Posterior cingulate gyrus (tissue), 11 donors: Measurements from ENCODE around the gene CCSER1.
"Not testable (repeated sequence)": the region's sequence is repeated elsewhere in the genome, so short reads cannot be mapped to it uniquely, and the experiment has no call there.

ENCODE experiments used
- DNase-seq, 10 donors: peaks; one replicate each; pipeline versions ENCODE4 v3.0.0 to v3.0.0-alpha.2; 2020 to 2021; ENCODE audit warnings: mixed read lengths in 3 of 10
- intact Hi-C: fragments of 100-400 bp; cut with DNase I; formaldehyde crosslinking; loops from one replicate; pipeline ENCODE4 v1.15.1; 2023

CCSER1 gene

DNA sequence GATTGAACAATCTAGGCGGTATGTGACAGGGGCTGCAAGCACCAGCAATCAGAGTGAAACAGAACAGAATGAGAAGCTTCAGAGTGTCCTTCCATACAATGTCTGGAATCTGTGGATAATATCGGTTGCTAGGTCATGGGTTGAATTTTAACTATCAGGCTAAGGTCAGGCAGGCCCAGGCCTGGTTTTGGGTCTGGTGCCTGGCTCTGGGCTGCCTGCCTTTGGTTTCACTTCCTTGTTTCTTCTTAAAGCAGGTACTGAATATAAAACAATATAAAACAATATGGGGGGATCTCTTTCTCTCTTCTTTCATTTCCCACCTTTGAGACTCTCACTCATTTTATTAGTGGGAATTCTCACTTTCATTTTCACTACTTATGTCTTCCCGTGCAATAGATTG is 962.0 kb downstream of the CCSER1 start:
- intact Hi-C loops: no loop called here
- DNase-seq: no peak

DNA sequence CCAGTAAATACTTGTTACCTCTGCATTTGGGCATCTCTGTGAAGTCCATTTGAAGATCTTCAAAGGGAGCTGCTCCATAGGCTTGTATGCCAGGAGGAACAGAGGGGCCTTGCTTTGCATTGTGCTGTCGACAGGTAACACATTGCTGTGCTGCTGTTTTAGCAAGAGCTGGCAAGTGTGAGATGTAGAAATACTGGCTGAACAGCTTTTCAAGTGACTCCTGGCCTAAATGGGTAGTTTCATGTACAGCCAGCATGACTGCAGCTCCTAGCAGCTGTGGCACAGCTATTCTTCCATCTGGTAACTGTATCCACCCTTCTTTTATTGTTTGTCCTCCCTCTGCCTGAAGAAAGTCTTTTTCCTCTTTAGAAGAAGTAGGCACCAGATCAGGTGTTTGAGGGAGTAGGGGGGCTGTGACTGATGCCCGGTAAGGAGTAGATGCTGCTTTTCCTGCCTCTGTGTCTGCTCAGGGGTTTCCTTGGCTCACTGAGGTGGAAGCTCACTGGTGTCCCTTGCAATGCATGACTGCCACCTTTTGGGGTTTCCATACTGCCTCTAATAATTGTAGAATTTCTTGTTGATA is 965.3 kb downstream of the CCSER1 start:
- no peak for DNase-seq
- intact Hi-C loops: no loop called here

DNA sequence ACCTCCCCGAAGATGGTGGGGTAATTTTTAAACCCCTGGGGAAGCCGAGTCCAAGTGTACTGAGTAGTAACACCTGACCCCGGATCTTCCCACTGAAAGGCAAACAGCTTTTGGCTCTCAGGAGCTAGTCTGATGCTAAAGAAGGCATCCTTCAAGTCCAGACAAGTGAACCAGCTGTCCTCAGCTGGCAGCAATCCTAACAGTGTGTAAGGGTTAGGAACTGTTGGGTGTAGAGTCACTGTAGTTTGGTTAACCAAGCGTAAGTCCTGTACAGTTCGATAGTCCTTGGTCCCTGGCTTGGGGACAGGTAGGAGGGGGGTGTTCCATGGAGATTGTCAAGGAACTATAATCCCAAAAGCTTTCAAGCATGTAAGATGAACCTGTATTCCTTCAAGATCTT is 967.0 kb downstream of the CCSER1 start:
- intact Hi-C loops, DNase-seq: not testable (repeated sequence)

DNA sequence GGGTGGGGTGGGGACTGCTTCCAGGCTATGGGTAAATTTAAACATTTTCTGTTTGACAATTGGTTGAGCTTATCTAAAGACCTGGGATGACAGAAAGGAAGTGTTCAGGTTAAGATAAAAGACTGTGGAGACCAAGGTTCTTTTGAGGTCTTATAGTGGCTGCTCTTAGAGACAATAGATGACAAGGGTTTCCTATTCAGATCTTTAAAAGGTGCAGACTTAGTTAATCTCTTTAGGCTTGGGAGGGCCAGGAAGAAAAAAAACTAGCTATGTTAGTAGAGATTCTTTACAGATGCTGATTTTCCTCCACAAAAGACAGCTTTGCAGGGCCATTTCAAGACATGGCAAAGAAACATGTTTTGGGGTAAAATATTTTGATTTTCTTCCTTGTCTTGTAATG is 972.5 kb downstream of the CCSER1 start:
- intact Hi-C loops: no loop called here
- DNase-seq: no peak

DNA sequence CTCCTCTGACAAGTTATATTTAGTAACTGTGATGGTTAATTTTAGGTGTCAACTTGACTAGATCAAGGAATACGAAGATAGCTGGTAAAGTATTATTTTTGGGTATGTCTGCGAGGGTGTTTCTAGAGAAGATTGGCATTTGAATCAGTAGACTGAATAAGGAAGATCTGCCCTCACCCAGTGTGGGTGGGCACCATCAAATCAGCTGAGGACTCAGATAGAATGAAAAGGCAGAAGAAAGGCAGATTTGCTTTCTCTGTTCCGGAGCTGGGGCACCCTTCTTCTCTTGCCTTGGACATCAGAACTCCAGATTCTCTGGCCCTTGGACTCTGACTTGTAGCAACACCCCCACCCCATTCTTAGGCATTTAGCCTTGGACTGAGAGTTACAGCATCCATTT is 981.6 kb downstream of the CCSER1 start:
- intact Hi-C loops: no loop called here
- no peak for DNase-seq

DNA sequence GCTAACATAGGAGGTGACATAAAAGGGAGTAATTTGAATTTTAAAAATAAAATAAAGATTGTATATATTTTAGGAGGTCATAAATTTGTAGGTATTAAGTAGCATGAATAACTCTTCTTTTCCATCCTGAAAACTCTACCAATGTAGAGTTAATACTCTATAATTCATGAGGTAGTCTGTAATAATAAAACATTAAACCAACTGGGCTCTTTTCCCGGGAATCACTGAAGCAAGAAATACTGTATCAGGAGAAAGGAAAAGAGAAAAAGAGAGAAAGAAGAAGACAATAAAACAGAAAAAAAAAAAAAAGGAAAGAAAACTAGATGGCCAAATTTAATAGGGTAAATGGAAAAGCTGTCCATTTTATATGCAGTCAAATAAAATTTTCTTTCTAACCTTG is 984.4 kb downstream of the CCSER1 start:
- intact Hi-C loops: loop anchor here (10.0 kb wide), 1 partner anchor 1193 kb away; the partner anchor contains the start of gene GRID2
- no peak for DNase-seq

DNA sequence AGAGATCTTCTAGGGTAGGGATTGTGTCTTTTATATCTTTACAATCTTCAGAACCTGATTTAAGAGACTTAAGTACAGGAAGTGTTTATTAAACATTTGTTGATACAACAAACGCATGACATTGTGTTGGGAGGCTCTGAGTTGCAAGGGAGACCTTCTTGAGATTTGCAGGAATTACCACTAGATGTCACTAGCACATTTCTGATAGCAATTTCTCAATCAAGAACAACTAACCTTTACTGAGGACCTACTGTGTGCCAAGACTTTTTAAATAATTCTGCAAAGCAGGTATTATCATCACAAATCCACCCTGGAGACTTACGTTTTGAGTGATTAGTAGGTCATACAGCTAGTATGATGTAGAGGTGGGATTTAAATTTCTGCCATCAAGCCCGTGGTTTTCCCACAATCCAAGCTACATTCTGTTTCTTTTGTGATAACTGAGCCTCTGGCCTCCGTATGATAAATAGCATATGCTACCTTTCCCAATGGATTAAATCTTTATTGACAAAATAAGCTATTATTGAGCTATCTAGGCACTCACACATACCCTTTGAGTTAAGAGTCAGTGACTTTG is 986.0 kb downstream of the CCSER1 start:
- DNase-seq: no peak
- intact Hi-C loops: loop anchor here (10.0 kb wide), 1 partner anchor 1192 kb away; the partner anchor contains the start of gene GRID2

DNA sequence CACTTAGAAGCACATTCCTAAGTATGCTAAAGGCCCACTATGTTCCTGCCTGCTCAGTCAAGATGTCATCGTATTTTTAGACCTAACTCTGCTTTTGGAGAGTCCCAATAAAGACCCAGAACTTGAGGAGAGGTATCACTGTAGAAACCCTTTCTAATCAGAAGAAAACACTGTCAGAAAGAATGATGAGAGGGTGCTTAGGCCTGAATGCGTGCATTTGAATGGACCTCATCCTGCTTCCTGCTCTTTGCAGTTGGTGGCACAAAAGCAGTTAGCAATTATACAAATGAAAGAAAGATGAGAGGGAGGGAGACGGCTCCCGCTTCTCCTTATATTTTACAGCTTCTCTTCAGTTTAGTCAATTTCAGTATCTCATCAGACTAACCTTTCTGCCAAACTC is 987.2 kb downstream of the CCSER1 start:
- DNase-seq: no peak
- intact Hi-C loops: loop anchor here (10.0 kb wide), 1 partner anchor 1190 kb away; the partner anchor contains the start of gene GRID2

DNA sequence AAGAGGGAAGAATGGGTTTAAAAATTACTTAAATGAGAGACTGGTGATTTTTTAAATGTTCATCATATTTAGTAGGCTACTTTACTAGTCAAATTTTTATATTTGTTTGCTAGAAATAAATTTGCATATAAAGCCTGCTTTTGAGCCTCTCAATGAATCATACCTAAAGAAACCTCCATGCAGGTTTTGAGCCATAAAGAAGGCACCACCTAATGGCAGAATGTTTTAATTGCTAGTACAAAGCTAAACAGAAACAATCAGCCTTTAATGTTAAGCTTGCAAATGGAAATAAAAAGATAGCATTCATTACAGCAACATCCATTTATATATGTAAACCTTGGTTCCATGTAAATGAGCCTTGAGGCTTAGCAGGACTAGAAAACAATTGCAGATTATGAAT is 989.7 kb downstream of the CCSER1 start:
- intact Hi-C loops: loop anchor here (10.0 kb wide), 1 partner anchor 1188 kb away; the partner anchor contains the start of gene GRID2
- no peak for DNase-seq

DNA sequence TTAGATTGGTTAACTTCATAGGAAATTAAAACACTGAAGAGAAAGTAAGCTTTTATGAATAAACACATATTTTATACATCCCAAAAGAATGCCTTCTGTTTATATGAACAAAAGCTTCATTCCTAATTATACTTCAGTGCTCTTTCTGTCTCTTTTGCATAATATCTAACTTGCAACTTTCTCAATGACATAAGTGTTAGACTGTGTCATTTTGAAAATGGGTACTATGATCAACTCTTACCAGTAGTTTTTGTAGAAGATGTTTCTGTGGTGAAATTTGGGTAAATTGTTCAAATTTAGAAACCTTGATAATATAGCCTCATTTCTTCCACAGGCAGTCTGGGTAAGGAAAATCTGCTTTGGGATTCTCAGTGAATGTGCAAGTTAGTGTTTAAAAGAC is 991.4 kb downstream of the CCSER1 start:
- DNase-seq: no peak
- intact Hi-C loops: loop anchor here (10.0 kb wide), 1 partner anchor 1186 kb away; the partner anchor contains the start of gene GRID2

DNA sequence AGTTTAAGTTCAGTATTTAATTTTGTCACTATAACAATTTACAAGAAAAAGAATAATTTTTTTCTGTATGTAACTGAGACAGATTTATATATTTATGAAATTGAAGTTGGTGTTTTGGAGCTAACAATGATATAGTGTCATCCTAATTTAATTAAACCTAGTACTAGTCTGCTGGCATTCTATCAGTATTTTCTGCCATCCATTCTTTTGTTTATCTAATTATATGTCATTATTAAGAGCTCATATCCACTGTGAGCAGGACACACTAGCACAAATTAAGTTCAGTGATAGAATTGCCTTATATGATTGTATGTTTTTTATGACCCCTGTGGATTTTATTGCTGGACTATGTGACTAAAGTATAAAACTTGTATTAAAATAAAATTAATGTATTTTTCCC is 996.5 kb downstream of the CCSER1 start:
- intact Hi-C loops: no loop called here
- no peak for DNase-seq

DNA sequence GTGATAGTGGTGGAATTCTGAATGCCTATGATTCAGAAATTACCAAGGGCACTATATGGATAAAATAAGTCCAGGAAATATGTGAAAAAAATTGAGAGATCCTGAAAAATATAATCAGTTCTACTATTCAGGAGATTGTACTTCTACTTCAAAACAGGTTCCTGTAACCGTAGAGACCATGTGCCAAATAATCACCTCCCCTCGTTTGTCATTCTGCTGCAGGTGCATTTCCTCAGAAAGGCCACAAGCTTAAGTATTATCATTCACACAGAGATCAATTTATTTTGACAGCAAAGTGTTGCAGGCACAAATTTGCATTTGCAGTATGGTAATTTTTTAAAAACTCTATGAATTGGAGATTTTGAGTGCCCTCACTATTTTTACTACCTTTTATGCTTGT is 1000.0 kb downstream of the CCSER1 start:
- intact Hi-C loops: no loop called here
- no peak for DNase-seq

DNA sequence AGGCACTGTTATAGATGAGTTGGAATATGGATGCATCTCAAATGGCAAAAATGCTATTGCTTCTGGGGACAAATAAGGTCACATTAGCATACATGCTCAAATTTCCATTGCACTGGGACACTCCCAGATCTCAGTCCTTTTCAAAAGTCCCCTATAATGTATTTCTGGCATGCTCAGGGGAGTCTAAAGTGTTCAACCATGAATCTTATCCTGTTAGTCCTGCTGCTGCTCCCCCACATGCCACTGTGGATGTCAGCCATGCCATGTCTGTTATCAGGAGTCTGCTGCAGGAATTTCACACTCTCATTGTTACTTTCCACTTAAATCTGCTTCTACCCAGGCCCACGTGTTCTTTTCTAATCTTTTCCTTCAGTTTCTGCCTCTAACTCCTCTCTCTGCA is 1000.6 kb downstream of the CCSER1 start:
- no peak for DNase-seq

DNA sequence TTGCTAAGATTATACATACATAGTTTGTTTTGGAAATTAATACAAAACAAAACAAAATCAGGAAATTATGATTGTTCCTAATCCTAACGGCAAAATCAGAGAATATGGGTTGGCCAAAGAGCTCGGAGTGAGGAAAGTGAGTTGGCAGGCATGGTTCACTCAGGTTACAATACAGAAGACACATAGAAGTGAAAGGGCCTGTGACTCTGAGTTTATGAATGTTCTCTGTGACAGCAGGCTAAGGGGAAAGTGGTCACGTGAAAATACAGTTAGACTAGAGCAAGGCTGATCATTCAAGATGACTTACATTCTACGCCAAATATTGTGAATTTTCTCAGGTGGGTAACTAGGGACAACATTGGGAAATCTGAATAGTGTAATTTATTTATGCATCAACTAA is 1001.3 kb downstream of the CCSER1 start:
- intact Hi-C loops: no loop called here
- no peak for DNase-seq

More for the DNA sequence above, 1000.6 kb downstream of the CCSER1 start:
- intact Hi-C loops: no loop called here

DNA sequence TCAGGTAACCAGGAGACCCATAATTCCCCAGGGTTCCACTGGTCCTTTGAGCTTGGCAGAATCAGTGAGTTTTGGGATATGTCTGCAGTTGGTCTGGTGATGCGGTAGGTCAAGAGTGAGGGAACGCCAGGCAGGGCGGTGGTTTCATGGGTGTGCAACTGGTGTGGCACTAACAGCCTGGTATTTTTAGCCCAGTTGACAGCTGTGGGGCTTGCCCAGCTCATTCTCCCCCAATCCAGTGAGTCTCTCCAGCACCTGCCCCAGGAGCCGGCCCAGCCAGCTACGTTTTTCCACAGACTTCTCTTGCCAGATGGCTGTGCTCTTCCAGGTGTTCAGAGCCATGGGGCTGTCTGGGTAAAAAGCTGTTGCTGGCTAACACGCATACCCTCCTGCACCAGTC is 1019.9 kb downstream of the CCSER1 start:
- peak in 3 of 10 donors; percentile 40 to 56 (median 41) for DNase-seq
- intact Hi-C loops: no loop called here

DNA sequence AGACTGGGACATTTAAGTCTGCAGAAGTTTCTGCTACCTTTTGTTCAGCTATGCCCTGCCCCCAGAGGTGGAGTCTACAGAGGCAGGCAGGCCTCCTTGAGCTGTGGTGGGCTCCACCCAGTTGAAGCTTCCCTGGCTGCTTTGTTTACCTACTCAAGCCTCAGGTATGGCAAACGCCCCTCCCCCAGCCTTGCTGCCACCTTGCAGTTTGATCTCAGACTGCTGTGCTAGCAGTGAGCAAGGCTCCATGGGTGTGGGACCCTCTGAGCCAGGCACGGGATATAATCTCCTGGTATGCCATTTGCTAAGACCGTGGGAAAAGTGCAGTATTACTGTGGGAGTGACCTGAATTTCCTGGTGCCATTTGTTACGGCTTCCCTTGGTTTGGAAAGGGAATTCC is 1026.8 kb downstream of the CCSER1 start:
- intact Hi-C loops: not testable (repeated sequence)
- peak in 1 of 10 donors; percentile 66 for DNase-seq

DNA sequence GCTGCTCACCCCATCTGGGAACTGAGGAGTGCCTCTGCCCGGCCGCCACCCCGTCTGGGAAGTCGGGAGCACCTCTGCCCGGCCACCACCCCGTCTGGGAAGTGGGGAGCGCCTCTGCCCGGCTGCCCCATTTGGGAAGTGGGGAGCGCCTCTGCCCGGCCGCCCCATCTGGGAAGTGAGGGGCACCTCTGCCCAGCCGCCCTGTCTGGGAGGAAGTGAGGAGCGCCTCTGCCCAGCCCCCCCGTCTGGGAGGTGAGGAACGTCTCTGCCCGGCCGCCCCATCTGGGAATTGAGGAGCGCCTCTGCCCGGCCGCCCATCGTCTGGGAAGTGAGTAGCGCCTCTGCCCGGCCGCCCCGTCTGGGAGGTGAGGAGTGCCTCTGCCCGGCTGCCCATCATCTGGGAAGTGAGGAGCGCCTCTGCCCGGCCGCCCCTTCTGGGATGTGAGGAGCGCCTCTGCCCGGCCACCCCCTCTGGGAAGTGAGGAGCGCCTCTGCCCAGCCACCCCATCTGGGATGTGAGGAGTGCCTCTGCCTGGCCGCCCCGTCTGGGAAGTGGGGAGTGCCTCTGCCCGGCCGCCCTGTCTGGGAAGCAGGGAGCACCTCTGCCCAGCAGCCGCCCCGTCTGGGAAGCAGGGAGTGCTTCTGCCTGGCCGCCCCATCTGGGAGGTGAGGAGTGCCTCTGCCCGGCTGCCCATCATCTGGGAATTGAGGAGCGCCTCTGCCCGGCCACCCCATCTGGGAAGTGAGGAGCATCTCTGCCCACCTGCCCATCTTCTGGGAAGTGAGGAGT is 1040.9 kb downstream of the CCSER1 start:
- intact Hi-C loops: not testable (repeated sequence)

DNA sequence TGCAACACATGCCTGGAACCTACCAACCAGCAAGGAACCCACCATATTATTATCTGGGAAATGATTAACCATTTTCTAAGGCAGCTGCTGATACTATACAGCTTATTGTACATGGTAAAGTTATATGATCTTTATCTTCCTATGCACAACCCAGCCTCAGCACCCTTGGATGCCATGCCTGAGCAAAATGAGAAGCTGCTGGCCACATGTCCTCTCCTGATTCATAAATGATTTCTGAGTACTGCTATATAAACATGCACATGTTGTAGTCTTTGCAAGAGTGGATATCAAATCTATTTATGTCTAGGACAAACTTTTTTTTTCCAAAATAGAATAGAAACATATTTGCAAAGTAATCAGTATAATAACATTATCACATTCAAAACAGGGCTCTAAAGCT is 1043.6 kb downstream of the CCSER1 start:
- DNase-seq: no peak
- intact Hi-C loops: no loop called here

More for the DNA sequence above, 1040.9 kb downstream of the CCSER1 start:
- peak in 2 of 10 donors; percentile 64 to 77 for DNase-seq

DNA sequence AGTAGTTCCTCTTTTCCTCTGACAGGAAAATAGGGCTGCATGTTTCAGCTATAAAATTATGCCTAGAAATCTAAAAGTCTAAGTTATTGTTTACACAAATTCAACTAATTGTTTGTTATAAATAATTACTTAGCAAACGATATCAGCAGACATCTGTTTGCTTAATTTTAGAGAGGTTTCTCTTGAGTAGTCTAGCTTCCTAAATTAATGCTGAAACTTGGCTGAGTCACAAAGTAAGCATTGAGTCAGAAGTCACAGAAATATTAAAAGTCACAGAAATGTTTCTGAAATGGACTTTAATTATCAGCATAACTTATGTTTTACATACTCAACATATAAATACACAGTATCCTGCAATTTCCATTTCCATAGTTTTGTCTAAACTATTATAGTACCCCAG is 1044.0 kb downstream of the CCSER1 start:
- no peak for DNase-seq
- intact Hi-C loops: no loop called here

DNA sequence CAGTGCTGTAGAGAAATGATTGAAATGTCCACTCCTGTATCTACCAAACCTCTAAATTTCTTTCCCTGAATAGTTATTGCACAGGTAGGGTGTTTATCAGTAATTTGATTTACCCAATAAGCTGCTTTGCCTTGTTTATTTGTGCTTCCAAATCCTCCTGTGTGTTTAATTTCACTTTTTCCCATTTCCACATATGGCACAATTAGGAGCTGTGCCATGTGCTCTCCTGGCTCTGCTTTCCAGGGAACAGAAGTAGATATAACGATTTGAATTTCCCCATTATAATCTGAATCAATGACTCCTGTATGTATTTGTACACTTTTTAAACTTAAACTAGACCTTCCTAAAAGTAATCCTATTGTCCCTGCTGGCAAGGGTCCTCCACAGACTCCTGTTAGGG is 1057.9 kb downstream of the CCSER1 start:
- intact Hi-C loops: not testable (repeated sequence)

DNA sequence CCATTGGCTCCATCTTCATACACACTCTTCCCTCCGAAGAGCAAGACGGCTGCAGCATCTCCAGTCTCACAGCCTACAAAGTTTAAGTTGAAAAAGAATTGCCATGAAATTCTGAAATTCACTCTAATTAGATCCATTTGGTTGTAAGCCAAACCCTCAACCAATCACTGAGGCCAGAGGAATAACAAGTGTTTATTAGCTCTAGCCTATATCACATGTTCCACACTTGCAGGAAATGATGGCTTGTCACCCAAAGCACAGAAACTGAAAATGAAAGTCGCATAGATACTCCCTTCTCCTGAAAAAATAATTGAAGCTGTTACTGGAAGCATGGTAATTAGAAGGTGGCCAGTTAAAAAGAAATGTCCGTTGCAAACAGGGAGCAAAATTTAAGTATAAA is 1071.8 kb downstream of the CCSER1 start:
- no peak for DNase-seq
- intact Hi-C loops: no loop called here

More for the DNA sequence above, 1057.9 kb downstream of the CCSER1 start:
- not testable (repeated sequence) for DNase-seq
